ENCODE data around the gene ZNF283.

DNA sequence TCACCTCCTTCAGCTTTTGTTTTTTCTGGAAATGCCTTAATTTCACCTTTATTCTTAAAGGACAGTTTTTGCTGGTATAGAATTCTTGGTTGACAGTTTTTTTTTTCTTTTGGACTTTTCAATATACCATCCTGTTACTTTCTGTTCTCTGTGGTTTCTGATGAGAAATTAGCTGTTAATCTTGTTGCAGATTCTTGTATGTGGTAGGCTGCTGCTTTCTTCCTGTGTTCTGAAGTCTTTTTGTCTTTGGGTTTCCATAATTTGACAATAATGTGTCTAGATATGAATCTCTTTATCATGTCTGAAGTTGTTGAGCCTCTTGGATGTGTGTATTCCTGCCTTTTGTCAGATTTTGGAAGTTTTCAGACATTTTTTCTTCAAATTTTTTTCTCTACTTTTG lies 12.0 kb downstream of the ZNF283 start:
- TF ChIP-seq, protein P1, sequence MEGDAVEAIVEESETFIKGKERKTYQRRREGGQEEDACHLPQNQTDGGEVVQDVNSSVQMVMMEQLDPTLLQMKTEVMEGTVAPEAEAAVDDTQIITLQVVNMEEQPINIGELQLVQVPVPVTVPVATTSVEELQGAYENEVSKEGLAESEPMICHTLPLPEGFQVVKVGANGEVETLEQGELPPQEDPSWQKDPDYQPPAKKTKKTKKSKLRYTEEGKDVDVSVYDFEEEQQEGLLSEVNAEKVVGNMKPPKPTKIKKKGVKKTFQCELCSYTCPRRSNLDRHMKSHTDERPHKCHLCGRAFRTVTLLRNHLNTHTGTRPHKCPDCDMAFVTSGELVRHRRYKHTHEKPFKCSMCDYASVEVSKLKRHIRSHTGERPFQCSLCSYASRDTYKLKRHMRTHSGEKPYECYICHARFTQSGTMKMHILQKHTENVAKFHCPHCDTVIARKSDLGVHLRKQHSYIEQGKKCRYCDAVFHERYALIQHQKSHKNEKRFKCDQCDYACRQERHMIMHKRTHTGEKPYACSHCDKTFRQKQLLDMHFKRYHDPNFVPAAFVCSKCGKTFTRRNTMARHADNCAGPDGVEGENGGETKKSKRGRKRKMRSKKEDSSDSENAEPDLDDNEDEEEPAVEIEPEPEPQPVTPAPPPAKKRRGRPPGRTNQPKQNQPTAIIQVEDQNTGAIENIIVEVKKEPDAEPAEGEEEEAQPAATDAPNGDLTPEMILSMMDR (IDR thresholded peaks at IDR 0.05): no peak
- no peak for TF ChIP-seq POLR2A (IDR thresholded peaks at IDR 0.05)
